Measurements from ENCODE around the gene AP1S2. TPM values are rescaled to one million over a fixed set of nuclear protein-coding genes. Genes with fewer than 3 reads are reported as not detected.

Gene AP1S2
- total and polyA plus RNA-seq, 2 of the 13 experiments (the other 11 are each of a cell fraction or from before 2014, with no cell fraction given): 10.1 to 18.8 TPM

DNA sequence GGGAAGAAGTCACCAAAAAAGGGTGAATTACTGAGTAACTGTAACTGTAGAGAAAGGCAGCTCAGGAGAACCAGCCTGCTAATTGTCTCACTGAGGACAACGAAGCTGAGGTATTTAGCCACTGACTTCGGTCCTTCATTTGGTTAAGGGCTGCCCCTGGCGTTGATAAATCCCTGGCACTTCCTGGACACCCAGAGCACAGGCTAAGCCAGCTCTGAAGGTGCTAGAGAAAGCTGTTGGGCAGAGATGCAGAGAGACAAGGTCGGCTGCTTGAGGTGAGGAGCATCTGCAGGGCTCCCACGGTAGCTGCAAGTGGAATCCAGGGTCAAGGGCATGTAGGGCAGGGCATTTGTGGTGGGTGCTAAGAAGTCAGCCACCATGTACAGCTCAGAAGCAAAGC is 33.4 kb upstream of the AP1S2 start (continued):
- TF ChIP-seq, protein P1, sequence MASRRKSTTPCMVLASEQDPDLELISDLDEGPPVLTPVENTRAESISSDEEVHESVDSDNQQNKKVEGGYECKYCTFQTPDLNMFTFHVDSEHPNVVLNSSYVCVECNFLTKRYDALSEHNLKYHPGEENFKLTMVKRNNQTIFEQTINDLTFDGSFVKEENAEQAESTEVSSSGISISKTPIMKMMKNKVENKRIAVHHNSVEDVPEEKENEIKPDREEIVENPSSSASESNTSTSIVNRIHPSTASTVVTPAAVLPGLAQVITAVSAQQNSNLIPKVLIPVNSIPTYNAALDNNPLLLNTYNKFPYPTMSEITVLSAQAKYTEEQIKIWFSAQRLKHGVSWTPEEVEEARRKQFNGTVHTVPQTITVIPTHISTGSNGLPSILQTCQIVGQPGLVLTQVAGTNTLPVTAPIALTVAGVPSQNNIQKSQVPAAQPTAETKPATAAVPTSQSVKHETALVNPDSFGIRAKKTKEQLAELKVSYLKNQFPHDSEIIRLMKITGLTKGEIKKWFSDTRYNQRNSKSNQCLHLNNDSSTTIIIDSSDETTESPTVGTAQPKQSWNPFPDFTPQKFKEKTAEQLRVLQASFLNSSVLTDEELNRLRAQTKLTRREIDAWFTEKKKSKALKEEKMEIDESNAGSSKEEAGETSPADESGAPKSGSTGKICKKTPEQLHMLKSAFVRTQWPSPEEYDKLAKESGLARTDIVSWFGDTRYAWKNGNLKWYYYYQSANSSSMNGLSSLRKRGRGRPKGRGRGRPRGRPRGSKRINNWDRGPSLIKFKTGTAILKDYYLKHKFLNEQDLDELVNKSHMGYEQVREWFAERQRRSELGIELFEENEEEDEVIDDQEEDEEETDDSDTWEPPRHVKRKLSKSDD (CRISPR knock-in tag; IDR thresholded peaks at IDR 0.05; ENCODE audit: low read depth): no peak
- no peak for TF ChIP-seq TCF7L2 (IDR thresholded peaks at IDR 0.05; ENCODE audit: low read depth, low read length)

DNA sequence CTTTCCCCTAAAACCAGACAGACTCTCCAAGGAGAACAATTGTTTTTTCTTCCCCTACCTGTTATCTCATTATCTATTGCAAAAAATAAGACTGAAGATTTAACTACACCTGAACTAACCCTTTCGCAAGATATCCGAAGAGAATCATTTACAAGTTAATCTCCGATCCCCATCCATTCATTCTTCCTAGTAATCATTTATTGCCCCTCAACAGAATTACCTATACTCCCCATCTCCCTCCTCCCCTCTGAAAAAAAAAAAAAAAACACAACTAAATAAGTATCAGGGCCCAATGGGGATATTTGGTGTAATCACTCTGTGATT is 28.9 kb upstream of the AP1S2 start:
- POLR2A ChIA-PET: no interaction called here
- Histone ChIP-seq H2AFZ (ENCODE audit: low read length) (no peak overlapping the region), H3K4me2 (ENCODE audit: low read depth, low read length) (no peak overlapping the region), H3K27me3 (ENCODE audit: control insufficient read depth in 1 of 2, insufficient read depth in 2 of 2, low read length in 2 of 2) (no peaks in the 10 kb centered on the region; a peak in 1 of 5 replicates), H4K20me1 (ENCODE audit: insufficient read depth, low read length) (no peaks in the 10 kb centered on the region), H3K4me1 (ENCODE audit: insufficient read depth, low read length) (no peaks in the 10 kb centered on the region), H3K36me3 (replicated peaks in 1 of 2; ENCODE audit: control insufficient read depth in 1 of 2, insufficient read depth in 2 of 2, low read length in 2 of 2) (no peaks in the 10 kb centered on the region), H3K9ac (ENCODE audit: insufficient read depth, low read depth, low read length) (no peak overlapping the region), H3K9me3 (ENCODE audit: low read length) (no peaks in the 10 kb centered on the region), H3K4me3 (replicated peaks in 1 of 3; ENCODE audit: insufficient read depth in 1 of 3, low read depth in 2 of 3, low read length in 3 of 3) (no peak overlapping the region), H3K79me2 (ENCODE audit: insufficient read depth, low read length) (no peaks in the 10 kb centered on the region), H3K27ac (ENCODE audit: extremely low read length, insufficient read depth, low read length) (no peak overlapping the region)
- in situ Hi-C loops (cut with HindIII; ENCODE audit: extremely low pct_ligation_motif_present, low pct_unique_long_range_greater_than_20kb) (no loop called here), intact Hi-C loops (cut with micrococcal nuclease; ENCODE audit: unreplicated experiment) (no loop called here)
- FAIRE-seq (no peak), ATAC-seq (no peak), DNase-seq (ENCODE audit: low spot score) (no peak)
- no TSS peak for BruUV-seq (replicated peaks)
- TF ChIP-seq, protein P2, sequence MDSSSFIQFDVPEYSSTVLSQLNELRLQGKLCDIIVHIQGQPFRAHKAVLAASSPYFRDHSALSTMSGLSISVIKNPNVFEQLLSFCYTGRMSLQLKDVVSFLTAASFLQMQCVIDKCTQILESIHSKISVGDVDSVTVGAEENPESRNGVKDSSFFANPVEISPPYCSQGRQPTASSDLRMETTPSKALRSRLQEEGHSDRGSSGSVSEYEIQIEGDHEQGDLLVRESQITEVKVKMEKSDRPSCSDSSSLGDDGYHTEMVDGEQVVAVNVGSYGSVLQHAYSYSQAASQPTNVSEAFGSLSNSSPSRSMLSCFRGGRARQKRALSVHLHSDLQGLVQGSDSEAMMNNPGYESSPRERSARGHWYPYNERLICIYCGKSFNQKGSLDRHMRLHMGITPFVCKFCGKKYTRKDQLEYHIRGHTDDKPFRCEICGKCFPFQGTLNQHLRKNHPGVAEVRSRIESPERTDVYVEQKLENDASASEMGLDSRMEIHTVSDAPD (CRISPR knock-in tag; IDR thresholded peaks at IDR 0.05): no peak
- no peak for TF ChIP-seq NAIF1 (CRISPR knock-in tag; IDR thresholded peaks at IDR 0.05; ENCODE audit: borderline replicate concordance)
- no peak for TF ChIP-seq ZNF468 (CRISPR knock-in tag; IDR thresholded peaks at IDR 0.05)
- TF ChIP-seq ATF7 (IDR thresholded peaks at IDR 0.05): no peak
- TF ChIP-seq ATF7 (CRISPR knock-in tag; IDR thresholded peaks at IDR 0.05): no peak
- TF ChIP-seq, protein P3, sequence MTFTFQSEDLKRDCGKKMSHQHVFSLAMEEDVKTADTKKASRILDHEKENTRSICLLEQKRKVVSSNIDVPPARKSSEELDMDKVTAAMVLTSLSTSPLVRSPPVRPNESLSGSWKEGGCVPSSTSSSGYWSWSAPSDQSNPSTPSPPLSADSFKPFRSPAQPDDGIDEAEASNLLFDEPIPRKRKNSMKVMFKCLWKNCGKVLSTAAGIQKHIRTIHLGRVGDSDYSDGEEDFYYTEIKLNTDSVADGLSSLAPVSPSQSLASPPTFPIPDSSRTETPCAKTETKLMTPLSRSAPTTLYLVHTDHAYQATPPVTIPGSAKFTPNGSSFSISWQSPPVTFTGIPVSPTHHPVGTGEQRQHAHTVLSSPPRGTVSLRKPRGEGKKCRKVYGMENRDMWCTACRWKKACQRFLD (CRISPR knock-in tag; IDR thresholded peaks at IDR 0.05; ENCODE audit: borderline replicate concordance): no peak
- CTCF ChIA-PET (ENCODE audit: low intra/inter-chr PET ratio, low total read pairs): no interaction called here
- 56% methylated on average over 3 of the region's 3 CpGs for WGBS (ENCODE audit: low lambda C conversion rate)

Data from HepG2 (cell line).